Stimulated activated CD8-positive, alpha-beta memory T cell treated with anti-CD3 and anti-CD28 coated beads, Interleukin-12 subunit alpha, Interleukin-12 subunit beta, amount 100 ng/mL, for 4 hours (primary cell): ENCODE results near the gene MPV17.
"Not testable (repeated sequence)": the region's sequence is repeated elsewhere in the genome, so short reads cannot be mapped to it uniquely, and the experiment has no call there.

Experiments
- DNase-seq: peaks from one replicate; pipeline ENCODE4 v3.0.0-alpha.2; 2020; ENCODE audit warnings: low read depth

Gene MPV17, protein sequence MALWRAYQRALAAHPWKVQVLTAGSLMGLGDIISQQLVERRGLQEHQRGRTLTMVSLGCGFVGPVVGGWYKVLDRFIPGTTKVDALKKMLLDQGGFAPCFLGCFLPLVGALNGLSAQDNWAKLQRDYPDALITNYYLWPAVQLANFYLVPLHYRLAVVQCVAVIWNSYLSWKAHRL

DNA sequence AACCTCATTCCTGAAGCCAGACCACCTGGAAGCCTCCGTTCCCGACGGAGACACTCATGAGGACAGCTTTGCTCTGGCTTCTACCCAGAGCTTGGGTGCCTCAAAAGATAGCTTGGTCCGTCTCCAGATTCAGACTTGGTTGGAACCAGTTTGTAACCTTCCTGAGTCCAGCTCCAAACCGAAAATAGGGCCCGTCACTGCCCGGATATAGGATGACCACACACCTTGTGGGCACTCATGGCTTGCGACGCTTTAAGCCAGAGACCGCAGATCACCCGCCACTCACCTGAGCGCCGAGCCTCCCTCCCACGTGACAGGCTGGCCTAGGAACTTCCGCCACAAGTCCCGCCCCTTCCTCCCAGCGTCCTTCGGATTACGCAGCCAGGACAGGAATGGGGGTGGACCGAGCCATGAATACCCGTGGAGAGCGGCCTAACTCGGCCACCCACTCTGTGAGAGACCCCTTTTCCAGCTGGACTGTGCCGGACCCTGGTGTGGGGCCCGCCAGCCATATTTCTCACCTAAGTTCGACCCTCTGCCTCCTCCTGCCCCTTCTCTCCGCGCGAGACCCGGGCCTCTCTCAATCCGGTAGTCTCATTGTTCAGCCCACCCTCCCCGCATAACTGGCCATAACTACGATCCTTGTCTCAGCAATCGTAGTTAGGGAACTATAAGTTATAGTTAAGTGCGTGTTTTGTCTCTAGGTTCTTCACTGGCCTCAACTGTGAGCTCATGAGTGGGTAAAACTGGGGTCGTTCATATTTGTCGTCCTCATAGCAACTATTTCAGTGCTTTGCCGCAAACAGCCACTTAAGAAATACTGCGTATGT is at the start of gene MPV17:
MPV17 (minus strand) TSS at position 332 of the 830 bp plus-strand sequence. CDS start 580 bp downstream, outside the sequence.
- DNase-seq = peak; percentile 73

DNA sequence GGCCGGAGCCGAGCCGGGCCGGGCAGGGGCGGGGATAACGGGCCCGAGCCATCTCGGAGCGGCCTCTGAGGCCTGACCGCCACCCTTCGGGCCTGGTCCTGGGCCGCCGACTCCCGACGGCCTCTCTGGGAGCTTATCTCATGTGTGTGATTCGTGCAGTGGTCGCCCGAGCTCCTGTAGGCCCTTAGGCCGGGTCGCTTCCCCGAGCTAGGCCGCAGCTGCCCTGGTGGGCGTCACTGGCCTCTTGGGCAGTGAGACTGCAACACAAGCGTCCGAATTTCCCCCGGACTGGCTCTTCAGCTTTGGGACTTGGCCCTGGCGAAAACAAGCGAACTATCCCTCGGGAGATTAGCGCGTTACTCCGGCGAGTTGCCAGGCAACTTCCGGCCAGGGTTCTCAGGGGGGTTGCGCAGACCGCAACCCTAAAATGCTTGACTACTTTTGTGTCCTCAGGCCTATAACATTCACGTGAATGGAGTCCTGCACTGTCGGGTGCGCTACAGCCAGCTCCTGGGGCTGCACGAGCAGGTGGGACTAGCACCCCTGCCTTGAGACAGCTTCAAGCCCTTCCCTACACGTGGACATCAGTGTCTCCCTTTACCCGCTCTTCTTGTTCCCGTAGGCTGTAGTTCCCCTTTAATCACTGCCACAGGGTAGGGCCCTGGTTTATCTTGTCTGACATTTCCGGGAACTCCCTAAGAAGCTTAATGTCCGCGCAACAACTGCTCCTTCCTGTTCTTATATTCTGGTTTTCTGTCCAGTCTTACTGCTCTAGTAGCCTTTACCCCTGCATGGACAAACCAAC is 48.1 kb upstream of the MPV17 start:
- DNase-seq = no peak

DNA sequence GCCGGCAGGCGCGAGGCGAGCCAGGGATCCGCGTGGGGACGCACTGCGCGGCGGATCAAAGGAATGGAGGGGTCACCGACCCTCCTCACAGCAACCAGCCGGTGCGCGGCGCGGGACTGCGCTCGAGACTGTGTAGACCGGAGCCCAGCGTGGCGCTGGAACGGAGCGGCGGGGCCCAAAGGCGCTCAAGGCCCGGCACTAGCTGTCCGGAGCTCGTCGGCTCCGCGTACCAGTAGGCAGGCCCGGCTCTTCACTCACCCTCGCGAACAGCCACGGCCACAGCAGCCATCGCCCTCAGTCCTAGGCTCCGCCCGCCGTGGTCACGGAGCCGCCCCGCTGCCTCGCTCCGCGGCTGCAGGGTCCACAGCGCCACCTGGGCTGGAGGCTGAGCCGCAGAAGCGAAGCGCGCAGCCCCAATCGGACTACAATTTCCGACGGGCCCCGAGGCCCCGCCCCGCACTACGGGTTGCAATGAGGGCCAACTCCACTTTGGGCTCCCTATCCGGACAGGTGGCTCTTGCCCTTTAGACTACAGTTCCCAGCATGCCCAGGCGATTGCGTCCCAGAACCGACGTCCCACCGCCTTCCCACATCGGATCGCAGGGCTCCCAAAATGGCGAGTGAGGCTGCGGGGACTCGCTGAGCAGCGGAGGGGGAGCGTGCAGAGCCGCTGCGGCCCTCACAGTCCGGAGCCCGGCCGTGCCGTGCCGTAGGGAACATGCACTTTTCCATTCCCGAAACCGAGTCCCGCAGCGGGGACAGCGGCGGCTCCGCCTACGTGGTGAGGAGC is 47.3 kb upstream of the MPV17 start, which contains the start of the genes EIF2B4 and SNX17:
EIF2B4 (minus strand) TSS at position 313 of the 790 bp plus-strand sequence; CDS start at position 289, 24 bp downstream.
SNX17 (plus strand) TSS at position 591 of the 790 bp plus-strand sequence; CDS start at position 719, 128 bp downstream.
- DNase-seq = peak; percentile 99

DNA sequence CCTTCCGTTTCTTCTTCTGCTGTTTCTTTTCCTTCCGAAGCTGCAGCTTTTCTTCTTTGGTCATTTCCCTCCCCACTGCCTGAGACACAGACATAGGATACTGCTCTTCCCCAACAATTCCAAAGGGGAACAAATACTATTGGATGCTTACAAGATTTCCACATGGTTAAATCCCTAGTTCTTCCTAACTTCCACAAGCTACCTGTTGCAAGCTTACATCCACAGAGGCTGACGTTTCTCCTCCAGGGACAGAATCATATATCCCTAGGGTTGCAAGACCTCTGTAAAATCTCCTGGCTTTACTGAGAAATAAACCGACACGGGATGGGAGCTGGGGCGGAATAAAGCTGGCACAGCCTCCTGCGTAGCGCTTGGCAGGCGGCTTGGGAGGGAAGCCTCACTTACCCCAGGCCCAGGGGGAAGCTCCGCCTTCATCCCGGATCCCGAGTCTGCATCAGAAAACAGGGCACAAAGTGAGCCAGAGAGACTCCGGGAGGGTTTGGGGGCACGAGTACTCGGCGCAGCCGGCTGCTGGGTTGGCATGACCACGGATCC is 46.7 kb upstream of the MPV17 start:
- no peak for DNase-seq

DNA sequence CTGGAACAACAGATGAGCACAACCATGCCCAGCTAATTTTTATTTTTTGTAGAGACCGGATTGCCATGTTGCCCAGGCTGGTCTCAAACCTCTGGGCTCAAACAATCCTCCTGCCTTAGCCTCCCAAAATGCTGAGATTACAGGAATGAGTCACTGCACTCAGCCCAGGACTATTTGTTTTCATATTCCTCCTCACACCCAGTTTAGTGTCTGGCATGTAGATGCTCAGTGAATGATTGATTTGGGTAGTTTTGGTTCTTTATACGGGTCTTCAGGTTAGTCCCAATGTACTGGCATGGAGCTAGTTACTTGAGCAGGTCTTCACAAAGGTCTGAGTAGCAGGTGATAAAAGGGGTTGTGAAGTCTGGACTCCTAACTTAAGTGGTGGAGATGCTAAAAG is 41.0 kb upstream of the MPV17 start:
- DNase-seq = no peak

DNA sequence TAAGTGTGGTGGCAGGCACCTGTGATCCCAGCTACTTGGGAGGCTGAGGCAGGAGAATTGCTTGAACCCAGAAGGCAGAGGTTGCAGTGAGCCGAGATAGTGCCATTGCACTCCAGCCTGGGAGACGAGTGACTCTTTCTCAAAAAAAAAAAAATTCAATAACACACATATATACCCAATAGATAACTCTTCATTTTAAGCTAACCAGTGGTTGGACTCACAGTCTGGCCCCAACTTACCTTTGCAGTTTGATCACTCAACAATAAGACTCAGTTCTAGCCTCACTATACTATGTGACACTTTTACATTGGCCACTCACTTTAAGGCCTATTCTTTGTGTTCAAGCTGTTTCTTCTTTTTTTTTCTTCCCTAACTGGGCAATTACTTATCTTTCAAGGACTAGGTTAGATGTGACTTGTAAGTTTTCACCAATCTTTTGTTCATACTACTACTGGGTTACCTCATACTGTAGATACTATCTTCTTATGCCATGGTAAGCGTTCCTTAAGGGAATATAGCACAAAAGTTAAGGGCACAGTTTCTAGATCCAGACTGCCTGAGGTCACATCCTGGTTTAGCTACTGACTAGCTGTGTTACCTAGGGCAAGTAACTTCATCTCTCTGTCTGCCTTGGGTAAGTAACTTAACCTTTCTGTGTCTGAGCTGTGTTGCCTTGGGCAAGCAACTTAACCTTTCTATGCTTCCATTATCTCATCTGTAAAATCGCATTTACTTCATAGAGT is 40.0 kb upstream of the MPV17 start:
- DNase-seq = no peak

DNA sequence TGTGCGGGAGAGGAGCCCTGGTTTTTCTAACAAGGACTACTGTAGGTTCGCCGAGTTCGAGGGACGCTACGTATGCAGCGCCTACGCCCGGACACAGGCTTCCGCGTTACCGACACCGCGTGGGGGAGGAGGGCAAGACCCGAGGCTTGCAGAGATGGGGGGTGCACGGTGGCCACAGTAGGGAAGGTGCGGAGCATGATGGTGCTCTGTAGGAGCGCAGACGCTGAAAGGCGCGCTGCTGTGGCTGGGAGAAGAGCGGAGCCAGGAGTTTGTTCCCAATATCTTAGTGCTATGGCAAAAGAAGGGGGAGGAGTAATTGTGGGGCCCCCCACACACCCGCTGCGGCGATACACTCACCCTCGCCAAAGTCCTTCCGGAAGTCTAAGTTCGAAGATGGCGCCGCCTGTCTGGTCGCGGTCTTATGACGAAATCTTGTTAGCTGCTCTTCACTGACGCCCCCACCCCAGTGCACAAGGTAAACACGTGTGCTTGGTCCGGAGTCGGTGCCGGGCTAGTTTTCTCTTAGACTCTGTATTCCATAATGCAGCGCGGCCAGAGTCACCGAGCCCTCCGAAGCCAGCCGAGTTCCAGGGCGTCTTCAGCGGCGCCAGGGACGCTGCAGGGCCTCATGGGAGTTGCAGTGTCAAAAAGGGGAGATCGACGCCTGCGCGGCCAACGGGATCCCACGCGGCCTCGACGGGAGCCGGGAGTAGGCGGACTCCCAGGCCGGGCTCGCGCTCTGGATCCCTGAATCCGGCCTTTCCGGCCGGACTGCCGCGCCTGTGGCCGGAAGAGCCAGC is 33.7 kb upstream of the MPV17 start, which contains the start of gene GTF3C2:
GTF3C2 (minus strand) TSS at position 383 of the 800 bp plus-strand sequence. CDS start 13,210 bp downstream, outside the sequence.
- peak; percentile 86 for DNase-seq

DNA sequence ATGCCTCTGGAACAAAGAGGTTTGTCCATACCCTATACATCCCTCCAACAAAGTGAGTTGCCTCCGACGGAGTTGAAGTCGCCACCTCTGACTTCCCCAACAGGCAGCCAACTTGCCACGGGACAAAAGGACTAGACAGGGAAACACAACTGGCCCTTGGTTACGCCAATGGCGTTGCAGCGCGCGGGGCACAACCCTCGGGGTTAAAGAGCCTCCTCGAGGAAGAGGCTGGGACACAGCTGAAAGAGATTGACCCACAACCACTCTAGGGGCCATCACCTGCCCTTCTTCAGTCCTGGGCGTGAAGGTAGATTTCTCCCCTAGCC is 33.1 kb upstream of the MPV17 start:
- DNase-seq = no peak

DNA sequence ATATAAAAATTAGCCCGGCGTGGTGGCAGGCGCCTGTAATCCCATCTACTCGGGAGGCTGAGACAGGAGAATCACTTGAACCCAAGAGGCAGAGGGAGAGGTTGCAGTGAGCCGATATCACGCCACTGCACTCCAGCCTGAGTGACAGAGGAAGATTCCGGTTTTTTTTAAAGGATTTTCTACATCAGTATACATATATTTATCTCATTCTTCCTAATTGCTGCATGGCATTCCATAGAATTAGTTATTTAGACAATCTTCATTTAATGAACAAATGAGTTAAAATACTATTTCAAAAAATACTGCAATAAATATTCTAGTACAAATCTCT is 31.7 kb upstream of the MPV17 start:
- no peak for DNase-seq

DNA sequence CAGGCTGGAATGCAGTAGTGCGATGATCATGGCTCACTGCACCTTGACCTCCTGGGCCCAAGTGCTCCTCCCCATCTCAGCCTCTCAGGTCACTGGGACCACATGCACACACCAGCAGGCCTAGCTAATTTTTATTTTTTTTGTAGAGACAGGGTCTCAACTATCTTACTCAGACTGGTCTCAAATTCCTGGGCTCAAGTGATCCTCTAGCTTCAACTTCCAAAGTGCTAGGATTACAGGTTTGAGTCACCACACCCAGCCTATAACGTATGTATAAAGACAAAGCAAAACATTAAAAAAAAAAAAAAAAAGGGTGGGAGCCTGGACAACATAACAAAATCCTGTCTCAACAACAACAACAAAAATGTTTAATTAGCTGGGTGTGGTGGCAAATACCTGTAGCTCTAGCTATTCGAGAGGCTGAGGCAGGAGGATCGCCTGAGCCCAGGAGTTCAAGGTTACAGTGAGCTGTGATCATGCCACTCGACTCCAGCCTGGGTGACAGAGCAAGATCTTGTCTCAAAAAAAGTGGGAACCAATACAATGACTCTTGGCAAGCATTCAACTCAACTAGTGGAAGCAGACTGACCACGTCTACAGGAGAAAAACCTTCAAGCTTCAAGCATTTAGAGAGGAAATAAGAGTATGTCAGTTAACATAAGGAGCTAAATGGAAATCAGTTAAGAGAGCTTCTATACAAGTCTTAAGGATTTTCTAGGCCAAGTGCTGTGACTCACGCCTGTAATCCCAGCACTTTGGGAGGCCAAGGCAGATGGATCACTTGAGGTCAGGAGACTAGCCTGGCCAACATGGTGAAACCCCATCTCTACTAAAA is 31.1 kb upstream of the MPV17 start:
- no peak for DNase-seq

DNA sequence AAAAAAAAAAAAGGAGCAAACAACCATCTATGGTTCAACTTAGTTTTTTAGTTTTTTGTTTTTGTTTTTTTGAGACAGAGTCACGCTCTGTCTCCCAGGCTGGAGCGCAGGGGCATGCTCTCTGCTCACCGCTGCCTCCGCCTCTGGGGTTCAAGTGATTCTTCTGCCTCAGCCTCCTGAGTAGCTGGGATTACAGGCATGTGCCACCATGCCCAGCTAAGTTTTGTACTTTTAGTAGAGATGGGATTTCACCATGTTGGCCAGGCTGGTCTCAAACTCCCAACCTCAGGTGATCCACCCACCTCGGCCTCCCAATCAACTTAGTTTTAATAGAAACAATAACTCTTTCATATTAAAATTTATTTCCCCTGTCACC is 30.5 kb upstream of the MPV17 start:
- not testable (repeated sequence) for DNase-seq

DNA sequence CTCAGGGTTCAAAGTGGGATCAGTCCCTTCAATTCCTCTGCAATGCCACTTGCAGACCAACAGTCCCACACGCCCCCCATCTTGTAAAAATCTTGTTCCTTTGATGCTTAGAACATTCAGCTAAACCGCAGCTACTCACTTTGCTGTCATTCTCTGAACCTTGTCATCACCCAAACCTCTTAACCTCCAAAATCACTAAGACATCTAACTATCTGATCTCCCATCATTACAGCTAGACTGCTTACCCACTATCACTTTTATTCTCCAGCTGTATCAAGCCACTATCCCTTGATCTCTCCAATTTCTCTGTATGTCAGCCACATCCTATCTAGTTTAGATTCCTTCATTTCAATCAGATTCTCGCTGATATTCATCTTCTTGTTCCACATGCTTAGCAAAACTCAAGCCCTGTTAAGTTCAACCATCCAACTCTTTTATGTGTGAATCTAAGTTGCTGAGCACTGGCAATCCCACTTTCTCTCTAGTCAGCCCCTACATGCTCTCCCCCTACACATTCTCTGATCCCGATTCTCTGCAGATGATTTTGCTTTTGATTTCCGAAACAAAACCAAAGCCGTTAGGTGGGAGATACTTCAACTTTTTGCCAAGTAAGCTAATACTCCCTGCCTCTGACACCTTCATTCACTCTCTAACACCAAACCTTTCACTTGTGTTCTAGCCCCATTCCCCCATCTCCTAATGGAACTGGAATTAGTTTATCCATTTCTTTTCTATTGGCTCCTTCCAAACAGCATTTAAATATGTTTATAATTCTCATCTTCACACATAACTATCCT is 29.1 kb upstream of the MPV17 start:
- no peak for DNase-seq

DNA sequence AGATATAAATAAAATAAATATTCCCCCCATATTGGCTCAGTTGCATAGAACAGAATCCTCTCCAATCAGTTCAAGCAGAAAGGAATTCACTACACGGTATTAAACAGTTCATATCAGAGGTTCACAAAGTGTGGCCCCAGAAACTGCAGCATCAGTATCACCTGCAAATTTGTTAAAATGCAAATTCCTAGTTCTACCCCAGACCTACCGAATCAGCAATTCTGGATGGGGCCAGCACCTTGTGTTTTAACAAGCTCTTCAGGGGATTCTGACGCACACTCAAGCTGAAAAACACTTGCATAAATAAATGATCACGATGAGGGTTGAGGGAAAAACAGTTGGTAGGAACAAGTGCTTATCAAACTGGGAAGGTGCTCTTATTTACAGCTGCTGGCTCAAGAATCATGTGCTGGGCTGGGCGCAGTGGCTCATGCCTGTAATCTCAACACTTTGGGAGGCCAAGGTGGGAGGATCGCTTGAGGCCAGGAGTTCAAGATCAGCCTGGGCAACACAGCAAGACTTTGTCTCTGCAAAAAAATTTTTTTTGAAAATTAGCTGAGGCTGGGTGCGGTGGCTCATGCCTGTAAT is 27.3 kb upstream of the MPV17 start:
- DNase-seq = no peak

DNA sequence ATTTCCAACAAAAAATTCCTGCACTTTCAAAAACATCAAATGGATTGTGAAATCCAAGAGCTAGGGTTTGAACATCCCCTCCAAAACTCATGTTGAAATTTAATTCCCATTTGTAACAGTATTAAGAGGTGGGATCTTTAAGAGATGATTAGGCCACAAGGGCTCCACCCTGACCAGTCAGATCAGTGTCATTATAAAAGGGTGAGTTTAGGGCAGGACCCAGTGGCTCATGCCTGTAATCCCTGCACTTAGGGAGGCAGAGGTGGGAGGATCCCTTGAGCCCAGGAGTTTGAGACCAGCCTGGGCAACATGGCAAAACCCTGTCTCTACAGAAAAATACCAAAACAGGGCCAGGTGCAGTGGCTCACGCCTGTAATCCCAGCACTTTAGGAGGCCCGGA is 24.7 kb upstream of the MPV17 start:
- DNase-seq = no peak

DNA sequence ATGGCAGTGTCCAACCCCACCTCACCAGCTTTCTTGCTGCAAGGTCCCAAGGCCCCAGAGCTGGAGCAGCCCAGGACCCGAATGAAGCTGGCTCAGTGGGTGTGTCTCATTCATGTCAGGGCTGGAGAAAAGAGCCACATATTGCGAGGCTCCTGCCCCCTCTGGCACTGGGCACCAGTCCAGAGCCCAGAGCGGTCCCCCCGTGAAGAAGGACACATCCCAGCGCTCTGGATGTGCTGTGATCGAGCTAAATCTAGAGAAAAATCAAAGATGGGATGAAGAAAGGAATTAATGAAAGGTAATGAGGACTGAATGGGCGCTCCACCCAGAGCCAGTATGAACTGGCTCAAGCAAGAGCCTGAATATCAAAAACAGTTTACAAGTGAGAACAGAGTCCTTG is 13.3 kb upstream of the MPV17 start:
- DNase-seq = no peak

DNA sequence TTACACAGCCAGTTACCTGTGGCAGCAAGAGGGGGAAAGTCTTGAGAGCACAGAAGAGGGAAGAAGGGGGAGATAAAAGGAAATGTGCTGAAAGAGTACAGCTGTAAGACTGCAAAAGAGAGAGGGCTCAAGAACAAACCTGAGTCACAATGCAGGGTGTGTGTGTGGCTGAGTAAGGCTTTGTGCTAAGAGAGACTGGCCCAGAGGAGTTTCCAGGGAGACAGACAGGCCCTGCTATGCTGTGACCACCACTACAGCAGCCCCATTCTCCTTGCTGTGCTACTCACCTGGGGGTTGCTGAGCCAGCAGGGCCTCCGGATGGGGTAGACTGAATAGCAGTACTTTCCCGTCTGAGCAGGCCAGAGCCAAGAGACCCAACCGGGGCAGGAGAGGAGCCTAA is 12.4 kb upstream of the MPV17 start:
- no peak for DNase-seq

DNA sequence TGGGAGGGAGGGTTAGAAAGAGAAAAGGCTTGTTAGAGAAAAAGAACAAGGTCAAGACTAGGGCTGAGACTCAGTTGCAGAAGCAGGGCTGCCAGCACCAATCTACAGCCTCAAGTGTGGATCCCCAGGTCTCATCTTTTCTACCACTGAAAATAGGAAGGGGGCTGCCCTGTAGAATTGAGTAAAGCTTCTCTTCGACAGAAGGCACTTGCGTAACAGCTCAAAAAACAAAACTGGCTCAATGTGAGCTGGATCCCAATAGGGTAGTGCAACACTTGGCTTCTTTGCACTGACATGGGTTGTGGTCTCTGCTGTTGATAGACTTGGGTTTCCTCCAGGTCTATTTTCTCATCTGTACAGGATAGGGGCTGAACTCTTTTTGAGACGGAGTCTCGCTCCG is 1.8 kb upstream of the MPV17 start:
- DNase-seq = no peak
